Ishikawa (cell line): ENCODE results near the gene KLHL7.

Source experiments
- CEBPB ChIP-seq: IDR thresholded peaks from 2 replicates; pipeline ENCODE4 v1.6.1; 2012
- EGR1 ChIP-seq: IDR thresholded peaks from 2 replicates; pipeline ENCODE4 v1.6.1; 2012
- EP300 ChIP-seq: IDR thresholded peaks from 2 replicates; pipeline ENCODE4 v1.6.1; 2012; ENCODE audit warnings: borderline replicate concordance
- FOXM1 ChIP-seq: IDR thresholded peaks from 2 replicates; pipeline ENCODE4 v1.6.1; 2012; ENCODE audit warnings: low read depth, borderline replicate concordance
- NFIC ChIP-seq: IDR thresholded peaks from 2 replicates; pipeline ENCODE4 v1.6.1; 2012
- TAF1 ChIP-seq: IDR thresholded peaks from 2 replicates; pipeline ENCODE4 v1.6.1; 2012; ENCODE audit warnings: low read depth, mild to moderate bottlenecking
- TEAD4 ChIP-seq: IDR thresholded peaks from 2 replicates; pipeline ENCODE4 v1.6.1; 2012
- YY1 ChIP-seq: IDR thresholded peaks from 2 replicates; pipeline ENCODE4 v1.6.1; 2012; ENCODE audit warnings: low read depth
- TF ChIP-seq, protein P1 (sequence below): IDR thresholded peaks from 2 replicates; pipeline ENCODE4 v1.6.1; 2012
- TF ChIP-seq, protein P2 (sequence below): IDR thresholded peaks from 2 replicates; pipeline ENCODE4 v1.6.1; 2012
- TF ChIP-seq, protein P3 (sequence below): IDR thresholded peaks from 2 replicates; pipeline ENCODE4 v1.6.1; 2012; ENCODE audit warnings: low read depth, mild to moderate bottlenecking

DNA sequence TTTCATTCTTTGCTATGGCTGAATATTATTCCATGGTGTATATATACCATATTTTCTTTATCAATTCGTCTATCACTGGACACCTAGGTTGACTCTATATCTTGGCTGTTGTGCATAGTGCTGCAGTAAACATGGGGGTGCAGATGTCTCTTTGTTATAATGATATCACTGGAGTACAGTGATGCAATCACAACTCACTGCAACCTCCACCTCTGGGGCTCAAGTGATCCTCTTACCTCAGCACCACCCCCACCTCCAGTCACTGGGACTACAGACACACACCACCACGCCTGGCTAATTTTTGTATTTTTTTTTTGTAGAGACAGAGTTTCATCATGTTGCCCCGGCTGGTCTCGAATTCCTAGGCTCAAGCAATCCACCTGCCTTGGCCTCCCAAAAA is 15.6 kb downstream of the KLHL7 start:
- TF ChIP-seq CEBPB (no peak), TAF1 (no peak), EP300 (no peak), FOXM1 (no peak), TEAD4 (no peak), NFIC (no peak), EGR1 (no peak), YY1 (no peak)
- TF ChIP-seq, protein P1, sequence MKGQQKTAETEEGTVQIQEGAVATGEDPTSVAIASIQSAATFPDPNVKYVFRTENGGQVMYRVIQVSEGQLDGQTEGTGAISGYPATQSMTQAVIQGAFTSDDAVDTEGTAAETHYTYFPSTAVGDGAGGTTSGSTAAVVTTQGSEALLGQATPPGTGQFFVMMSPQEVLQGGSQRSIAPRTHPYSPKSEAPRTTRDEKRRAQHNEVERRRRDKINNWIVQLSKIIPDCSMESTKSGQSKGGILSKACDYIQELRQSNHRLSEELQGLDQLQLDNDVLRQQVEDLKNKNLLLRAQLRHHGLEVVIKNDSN, result no peak
- TF ChIP-seq, protein P2, sequence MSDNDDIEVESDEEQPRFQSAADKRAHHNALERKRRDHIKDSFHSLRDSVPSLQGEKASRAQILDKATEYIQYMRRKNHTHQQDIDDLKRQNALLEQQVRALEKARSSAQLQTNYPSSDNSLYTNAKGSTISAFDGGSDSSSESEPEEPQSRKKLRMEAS, result no peak
- TF ChIP-seq, protein P3, sequence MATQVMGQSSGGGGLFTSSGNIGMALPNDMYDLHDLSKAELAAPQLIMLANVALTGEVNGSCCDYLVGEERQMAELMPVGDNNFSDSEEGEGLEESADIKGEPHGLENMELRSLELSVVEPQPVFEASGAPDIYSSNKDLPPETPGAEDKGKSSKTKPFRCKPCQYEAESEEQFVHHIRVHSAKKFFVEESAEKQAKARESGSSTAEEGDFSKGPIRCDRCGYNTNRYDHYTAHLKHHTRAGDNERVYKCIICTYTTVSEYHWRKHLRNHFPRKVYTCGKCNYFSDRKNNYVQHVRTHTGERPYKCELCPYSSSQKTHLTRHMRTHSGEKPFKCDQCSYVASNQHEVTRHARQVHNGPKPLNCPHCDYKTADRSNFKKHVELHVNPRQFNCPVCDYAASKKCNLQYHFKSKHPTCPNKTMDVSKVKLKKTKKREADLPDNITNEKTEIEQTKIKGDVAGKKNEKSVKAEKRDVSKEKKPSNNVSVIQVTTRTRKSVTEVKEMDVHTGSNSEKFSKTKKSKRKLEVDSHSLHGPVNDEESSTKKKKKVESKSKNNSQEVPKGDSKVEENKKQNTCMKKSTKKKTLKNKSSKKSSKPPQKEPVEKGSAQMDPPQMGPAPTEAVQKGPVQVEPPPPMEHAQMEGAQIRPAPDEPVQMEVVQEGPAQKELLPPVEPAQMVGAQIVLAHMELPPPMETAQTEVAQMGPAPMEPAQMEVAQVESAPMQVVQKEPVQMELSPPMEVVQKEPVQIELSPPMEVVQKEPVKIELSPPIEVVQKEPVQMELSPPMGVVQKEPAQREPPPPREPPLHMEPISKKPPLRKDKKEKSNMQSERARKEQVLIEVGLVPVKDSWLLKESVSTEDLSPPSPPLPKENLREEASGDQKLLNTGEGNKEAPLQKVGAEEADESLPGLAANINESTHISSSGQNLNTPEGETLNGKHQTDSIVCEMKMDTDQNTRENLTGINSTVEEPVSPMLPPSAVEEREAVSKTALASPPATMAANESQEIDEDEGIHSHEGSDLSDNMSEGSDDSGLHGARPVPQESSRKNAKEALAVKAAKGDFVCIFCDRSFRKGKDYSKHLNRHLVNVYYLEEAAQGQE, result no peak
